Kidney (tissue), 14 donors: Measurements from ENCODE around the gene IFI16. TPM values are rescaled to one million over a fixed set of nuclear protein-coding genes. Genes with fewer than 3 reads are reported as not detected.

Experiments
- DNase-seq, 5 donors: peaks; one replicate each; pipeline ENCODE4 v3.0.0-alpha.2; 2013 to 2020
- FAIRE-seq: peaks from 2 replicates; lab custom pipeline; 2012; peaks lifted over from hg19 to GRCh38; lab: Jason Lieb, UNC
- H3K27ac ChIP-seq, 2 donors: one replicate each; pipeline ENCODE4 v1.7.0; 2013; ENCODE audit warnings: low read depth in 2 of 2, low read length in 2 of 2, inconsistent platforms in 1 of 2
- H3K27me3 ChIP-seq: one replicate; pipeline ENCODE4 v1.7.1; 2013; ENCODE audit warnings: low read length, inconsistent platforms; ENCODE audit not compliant: control insufficient read depth, insufficient read depth
- H3K36me3 ChIP-seq, 3 donors: one replicate each; pipeline versions ENCODE4 v1.7.0 to v1.7.1; 2013; ENCODE audit warnings: low read length in 3 of 3, control low read depth in 1 of 3, inconsistent platforms in 1 of 3; ENCODE audit not compliant: insufficient read depth in 3 of 3, control insufficient read depth in 2 of 3
- H3K4me1 ChIP-seq, 3 donors: one replicate each; pipeline versions ENCODE4 v1.7.0 to v1.7.1; 2013; ENCODE audit warnings: low read length in 3 of 3, inconsistent platforms in 1 of 3, low read depth in 1 of 3; ENCODE audit not compliant: control insufficient read depth in 2 of 3, insufficient read depth in 2 of 3
- H3K4me3 ChIP-seq, 3 donors: one replicate each; pipeline versions ENCODE4 v1.7.0 to v1.8.1; 2013; ENCODE audit warnings: low read length in 3 of 3, control low read depth in 1 of 3, inconsistent platforms in 1 of 3
- H3K9ac ChIP-seq, 3 donors: one replicate each; pipeline versions ENCODE4 v1.7.0 to v1.7.1; 2013; ENCODE audit warnings: low read length in 3 of 3, control low read depth in 1 of 3, inconsistent platforms in 1 of 3
- H3K9me3 ChIP-seq, 3 donors: one replicate each; pipeline versions ENCODE4 v1.7.0 to v1.7.1; 2013; ENCODE audit warnings: low read length in 3 of 3, control low read depth in 1 of 3, inconsistent platforms in 1 of 3; ENCODE audit not compliant: control insufficient read depth in 2 of 3, insufficient read depth in 1 of 3
- intact Hi-C: fragments of 100-400 bp; cut with DNase I; formaldehyde crosslinking; loops from one replicate; pipeline ENCODE4 v1.11.1; 2022
- polyA plus RNA-seq: library from polyadenylated mRNA; stranded (reverse); fragments of 350-450 nt; fragmentation: Illumina TruSeq; extraction: RNeasy Lipid Tissue Mini Kit (QIAGEN cat#74804); gene quantifications from one replicate; pipeline ENCODE4 v1.2.3, GENCODE V29; 2014; ENCODE audit warnings: low read depth, low replicate concordance; ENCODE audit not compliant: insufficient read depth
- total RNA-seq: library from RNA; stranded (reverse); fragmentation: NEBNext Ultra II Directional; extraction: Animal tissue kit (Norgen Biotek cat#: 25700); gene quantifications from one replicate; pipeline ENCODE4 v1.2.1, GENCODE V29; 2021
- TF ChIP-seq, protein P1 (sequence below): IDR thresholded peaks from 3 replicates; pipeline ENCODE4 v1.5.1; 2012; ENCODE audit warnings: mild to moderate bottlenecking, moderate library complexity, borderline replicate concordance; ENCODE audit not compliant: insufficient read depth; ENCODE audit errors: extremely low read depth
- donor health status: control.
- donor health status: control.
- donor health status: control.
- donor health status: control.
- donor health status: control.
- donor health status: DM: yes; HTN: yes; CAD: no.
- donor health status: Normal renal cell carcinoma (clear cell type).

Gene IFI16
- total and polyA plus RNA-seq, 2 donors from 2014 or later: 30.0 to 91.8 TPM

DNA sequence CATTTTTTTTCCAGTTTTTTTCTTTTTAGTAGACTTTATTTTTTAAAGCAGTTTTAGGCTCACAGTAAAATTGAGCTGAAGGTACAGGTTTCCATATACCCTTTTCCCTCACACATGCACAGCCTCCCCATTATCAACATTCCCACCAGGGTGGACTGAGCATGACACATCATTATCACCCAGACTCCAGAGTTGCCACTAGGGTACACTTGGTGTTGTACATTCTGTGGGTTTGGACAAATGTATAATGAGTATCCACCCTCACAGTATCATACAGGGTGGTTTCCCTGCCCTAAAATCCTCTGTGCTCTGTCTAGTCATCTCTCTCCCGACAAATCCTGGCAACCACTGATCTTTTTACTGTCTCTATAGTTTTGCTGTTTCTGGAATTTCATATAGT, 69.8 kb downstream of the IFI16 start:
- DNase-seq: no peak
- intact Hi-C loops: no loop called here
- Histone ChIP-seq H3K27ac (no peak overlapping the region), H3K27me3 (no peaks in the 10 kb centered on the region), H3K4me1 (no peaks in the 10 kb centered on the region), H3K9ac (no peak overlapping the region), H3K9me3 (no peaks in the 10 kb centered on the region), H3K4me3 (no peak overlapping the region), H3K36me3 (no peaks in the 10 kb centered on the region)
- no peak for FAIRE-seq
- TF ChIP-seq, protein P1, sequence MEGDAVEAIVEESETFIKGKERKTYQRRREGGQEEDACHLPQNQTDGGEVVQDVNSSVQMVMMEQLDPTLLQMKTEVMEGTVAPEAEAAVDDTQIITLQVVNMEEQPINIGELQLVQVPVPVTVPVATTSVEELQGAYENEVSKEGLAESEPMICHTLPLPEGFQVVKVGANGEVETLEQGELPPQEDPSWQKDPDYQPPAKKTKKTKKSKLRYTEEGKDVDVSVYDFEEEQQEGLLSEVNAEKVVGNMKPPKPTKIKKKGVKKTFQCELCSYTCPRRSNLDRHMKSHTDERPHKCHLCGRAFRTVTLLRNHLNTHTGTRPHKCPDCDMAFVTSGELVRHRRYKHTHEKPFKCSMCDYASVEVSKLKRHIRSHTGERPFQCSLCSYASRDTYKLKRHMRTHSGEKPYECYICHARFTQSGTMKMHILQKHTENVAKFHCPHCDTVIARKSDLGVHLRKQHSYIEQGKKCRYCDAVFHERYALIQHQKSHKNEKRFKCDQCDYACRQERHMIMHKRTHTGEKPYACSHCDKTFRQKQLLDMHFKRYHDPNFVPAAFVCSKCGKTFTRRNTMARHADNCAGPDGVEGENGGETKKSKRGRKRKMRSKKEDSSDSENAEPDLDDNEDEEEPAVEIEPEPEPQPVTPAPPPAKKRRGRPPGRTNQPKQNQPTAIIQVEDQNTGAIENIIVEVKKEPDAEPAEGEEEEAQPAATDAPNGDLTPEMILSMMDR: no peak

DNA sequence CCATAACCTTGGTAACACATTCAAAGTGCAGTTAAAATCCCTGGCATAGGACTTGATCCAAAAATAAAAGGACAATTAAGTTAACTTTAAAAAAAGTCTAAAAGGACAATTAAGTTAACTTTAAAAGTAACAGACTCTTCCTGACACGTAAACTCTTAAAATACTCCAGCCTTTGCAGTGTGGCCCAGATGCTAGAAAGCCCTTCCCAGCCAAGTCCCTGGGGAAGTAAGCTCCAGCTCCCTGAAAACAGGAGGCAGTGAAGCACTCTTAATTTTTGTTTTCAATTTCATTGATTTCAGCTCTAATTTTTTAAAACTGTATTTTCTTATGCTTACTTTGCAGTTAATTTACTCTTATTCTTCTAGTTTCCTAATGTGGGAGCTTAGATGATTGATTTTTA, 71.9 kb downstream of the IFI16 start:
- no peak overlapping the region for H3K27ac ChIP-seq
- intact Hi-C loops: no loop called here
- no peaks in the 10 kb centered on the region for H3K9me3 ChIP-seq
- TF ChIP-seq, protein P1: no peak
- no peak overlapping the region for H3K9ac ChIP-seq
- no peaks in the 10 kb centered on the region for H3K4me1 ChIP-seq
- H3K36me3 ChIP-seq: no peaks in the 10 kb centered on the region
- DNase-seq: no peak
- no peak for FAIRE-seq
- H3K4me3 ChIP-seq: no peak overlapping the region
- no peaks in the 10 kb centered on the region for H3K27me3 ChIP-seq

DNA sequence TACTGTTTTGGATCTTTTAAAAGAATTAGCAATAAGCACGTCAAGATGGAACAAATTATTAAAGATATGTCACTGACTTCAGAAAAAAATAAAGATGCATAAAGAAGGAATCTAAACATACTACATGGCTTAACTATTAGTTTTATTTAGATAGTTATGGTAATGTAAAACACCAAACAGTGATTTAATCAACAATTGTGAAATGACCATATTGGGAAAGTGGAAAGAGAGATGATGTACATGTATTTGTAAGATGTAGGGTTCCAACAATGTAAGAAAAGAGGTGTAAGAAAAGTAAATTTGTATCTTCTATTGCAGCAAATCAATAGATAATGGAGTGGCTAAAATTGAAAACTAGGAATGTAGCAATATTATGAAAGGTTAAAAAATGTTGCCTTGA, 73.3 kb downstream of the IFI16 start:
- H3K4me3 ChIP-seq: no peak overlapping the region
- H3K9ac ChIP-seq: no peak overlapping the region
- intact Hi-C loops: no loop called here
- DNase-seq (no peak), FAIRE-seq (no peak)
- no peaks in the 10 kb centered on the region for H3K36me3 ChIP-seq
- TF ChIP-seq, protein P1: no peak
- H3K9me3 ChIP-seq: no peaks in the 10 kb centered on the region
- no peaks in the 10 kb centered on the region for H3K4me1 ChIP-seq
- no peak overlapping the region for H3K27ac ChIP-seq
- no peaks in the 10 kb centered on the region for H3K27me3 ChIP-seq

DNA sequence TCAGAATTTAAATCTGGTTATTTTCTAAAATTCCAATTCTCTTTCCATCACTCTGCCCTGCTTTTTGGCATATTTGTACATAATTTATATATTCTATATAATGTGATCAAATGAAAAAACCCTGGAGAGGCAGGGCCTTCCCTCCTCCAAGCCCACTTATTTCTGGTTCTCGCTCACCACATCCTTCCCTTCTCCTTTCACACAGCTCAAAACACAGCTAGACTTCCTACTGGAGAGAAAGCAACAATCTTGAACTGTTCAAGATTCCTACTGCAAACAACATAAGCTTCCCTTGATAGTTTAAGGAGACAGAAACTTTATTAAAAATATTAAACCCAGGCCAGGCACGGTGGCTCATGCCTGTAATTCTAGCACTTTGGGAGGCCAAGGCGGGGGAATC, 74.4 kb downstream of the IFI16 start:
- TF ChIP-seq, protein P1: no peak
- no peak for DNase-seq
- FAIRE-seq: no peak
- Histone ChIP-seq H3K27ac (no peak overlapping the region), H3K9ac (no peak overlapping the region), H3K27me3 (no peaks in the 10 kb centered on the region), H3K36me3 (no peaks in the 10 kb centered on the region), H3K4me1 (no peaks in the 10 kb centered on the region), H3K9me3 (no peaks in the 10 kb centered on the region), H3K4me3 (no peak overlapping the region)
- intact Hi-C loops: no loop called here
